ENCODE data around the gene DCLK1.

- TF ChIP-seq, protein P1, sequence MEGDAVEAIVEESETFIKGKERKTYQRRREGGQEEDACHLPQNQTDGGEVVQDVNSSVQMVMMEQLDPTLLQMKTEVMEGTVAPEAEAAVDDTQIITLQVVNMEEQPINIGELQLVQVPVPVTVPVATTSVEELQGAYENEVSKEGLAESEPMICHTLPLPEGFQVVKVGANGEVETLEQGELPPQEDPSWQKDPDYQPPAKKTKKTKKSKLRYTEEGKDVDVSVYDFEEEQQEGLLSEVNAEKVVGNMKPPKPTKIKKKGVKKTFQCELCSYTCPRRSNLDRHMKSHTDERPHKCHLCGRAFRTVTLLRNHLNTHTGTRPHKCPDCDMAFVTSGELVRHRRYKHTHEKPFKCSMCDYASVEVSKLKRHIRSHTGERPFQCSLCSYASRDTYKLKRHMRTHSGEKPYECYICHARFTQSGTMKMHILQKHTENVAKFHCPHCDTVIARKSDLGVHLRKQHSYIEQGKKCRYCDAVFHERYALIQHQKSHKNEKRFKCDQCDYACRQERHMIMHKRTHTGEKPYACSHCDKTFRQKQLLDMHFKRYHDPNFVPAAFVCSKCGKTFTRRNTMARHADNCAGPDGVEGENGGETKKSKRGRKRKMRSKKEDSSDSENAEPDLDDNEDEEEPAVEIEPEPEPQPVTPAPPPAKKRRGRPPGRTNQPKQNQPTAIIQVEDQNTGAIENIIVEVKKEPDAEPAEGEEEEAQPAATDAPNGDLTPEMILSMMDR (IDR thresholded peaks at IDR 0.05), result no peak
- TF ChIP-seq POLR2A (IDR thresholded peaks at IDR 0.05), result no peak
These were observed 365.8 kb downstream of the DCLK1 start for GRCh38 chr13:35765366-35765765.

Data from prostate gland (tissue), 2 donors.